HG02642 (cell line): ENCODE measurements around the gene SLC35G2.
"Not testable (repeated sequence)": the region's sequence is repeated elsewhere in the genome, so short reads cannot be mapped to it uniquely, and the experiment has no call there.

Source experiments
- ATAC-seq: cut with Tn5 transposase; IDR thresholded peaks from one replicate; pipeline ENCODE4 v1.9.1; 2021; ENCODE audit warnings: mild to moderate bottlenecking; ENCODE audit not compliant: unreplicated experiment, poor library complexity

Gene SLC35G2

DNA sequence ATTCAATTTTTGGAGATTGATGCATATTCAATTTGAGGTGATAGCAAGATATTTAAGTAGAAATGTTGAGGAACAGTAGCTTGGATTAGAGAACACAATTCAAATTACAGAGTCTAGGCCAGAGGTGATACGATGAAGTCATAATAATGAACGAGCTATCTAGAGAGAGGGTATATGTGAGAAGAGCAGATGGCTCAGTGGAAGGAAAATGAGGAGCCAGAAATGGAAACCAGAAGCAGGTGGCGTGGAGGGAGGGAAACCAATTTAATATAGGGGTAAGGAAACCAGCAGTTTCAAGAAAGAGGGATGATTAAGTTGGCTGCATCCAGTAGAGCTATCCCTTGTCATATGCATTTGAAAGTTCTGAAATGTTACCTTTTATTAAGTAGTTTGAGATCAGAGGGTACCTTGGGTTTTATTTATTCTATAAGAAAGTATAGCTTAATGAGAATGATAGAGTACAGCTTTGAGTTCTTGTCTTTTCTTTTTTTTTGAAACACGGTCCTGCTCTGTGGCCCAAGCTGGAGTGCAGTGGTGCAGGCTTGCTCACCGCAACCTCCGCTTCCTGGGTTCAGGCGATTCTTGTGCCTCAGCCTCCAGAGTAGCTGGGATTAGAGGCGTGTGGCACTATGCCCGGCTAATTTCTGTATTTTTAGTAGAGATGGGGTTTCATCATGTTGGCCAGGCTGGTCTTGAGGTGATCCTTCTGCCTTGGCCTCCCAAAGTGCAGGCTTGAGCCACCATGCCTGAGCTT lies 65.2 kb downstream of the SLC35G2 start:
- no peak for ATAC-seq

DNA sequence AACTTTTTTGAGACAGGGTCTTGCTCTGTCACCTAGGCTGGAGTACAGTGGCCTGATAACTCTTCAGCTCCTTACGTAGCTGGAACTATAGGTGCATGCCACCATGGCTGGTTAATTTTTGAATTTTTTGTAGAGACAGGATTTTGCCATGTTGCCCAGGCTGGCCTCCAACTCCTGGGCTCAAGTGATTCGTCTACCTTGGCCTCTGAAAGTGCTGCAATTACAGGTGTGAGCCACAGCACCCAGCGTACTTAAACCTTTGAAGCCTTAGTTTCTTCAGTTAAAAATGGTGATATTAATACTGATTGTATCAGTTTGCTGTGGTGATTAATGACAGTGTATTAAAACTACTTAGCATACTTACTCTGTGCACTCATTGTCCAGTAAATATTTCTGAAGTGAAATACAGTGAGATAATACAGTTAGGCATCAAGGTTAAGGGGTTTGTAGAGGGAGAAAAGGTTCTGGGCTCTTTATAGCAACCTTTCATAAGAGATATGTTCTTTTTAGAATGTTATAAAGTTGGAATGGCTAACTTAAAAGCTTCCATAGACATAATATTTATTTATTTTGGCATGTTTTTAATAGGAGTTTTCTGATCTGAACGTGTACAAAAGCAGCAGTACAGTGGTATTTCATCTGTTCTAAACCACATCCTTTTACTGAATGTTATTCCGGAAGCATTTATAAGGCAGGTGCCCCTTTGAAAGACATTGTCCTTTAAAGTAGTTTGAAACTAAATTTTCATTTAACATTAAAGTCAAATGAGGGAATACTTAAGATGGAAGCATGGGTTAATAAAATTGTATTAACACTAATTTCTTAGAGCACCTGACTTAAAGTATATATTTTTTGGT lies 66.7 kb downstream of the SLC35G2 start:
- ATAC-seq: peak; percentile 36

DNA sequence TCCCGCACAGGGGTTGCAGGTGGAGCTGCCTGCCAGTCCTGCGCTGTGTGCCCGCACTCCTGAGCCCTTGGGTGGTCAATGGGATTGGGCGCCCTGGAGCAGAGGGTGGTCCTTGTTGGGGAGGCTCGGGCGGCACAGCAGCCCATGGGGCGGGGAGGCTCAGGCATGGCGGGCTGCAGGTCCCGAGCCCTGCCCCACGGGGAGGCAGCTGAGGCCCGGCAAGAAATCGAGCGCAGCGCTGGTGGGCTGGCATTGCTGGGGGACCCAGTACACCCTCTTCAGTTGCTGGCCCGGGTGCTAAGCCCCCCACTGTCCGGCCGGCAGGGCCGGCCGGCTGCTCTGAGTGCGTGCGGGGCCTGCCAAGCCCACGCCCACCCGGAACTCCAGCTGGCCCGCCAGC lies 71.0 kb downstream of the SLC35G2 start:
- ATAC-seq: no peak

DNA sequence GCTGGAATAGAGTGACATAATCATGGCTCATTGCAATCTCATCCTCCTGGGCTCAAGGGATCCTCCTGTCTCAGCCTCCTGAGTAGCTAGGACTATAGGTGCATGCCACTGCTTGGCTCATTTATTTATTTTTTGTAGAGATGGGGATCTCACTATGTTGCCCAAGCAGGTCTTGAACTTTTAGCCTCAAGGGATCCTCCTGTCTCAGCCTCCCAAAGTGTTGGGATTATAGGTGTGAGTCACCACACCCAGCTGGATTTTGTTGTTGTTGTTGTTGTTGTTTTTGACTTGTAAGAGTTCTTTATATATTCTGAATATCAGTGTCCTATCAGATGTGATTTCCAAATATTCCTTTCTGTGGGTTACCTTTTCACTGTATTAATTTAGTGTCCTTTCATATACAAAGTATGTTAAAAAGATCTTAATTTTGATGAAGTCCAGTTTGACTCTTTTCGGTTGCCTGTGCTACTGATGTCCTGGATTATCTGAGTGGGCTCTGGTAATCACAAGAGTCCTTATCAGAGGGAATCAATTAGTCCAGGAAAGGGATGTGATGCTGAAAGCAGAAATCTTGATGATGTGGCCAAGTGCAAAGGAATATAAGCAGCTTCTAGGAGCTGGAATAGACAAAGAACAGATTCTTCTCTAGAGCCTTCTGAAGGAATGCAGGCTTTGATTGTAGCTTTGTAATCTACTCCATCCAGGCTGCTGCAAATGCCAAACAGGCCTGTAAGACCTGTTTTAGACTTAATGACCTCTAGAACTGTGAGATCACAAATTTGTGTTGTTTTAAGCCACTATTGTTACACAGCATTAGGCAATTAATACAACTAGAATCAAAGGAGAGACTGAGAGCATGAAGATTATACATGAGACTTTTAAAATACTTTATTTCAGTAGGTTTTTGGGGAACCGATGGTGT lies 73.3 kb downstream of the SLC35G2 start:
- no peak for ATAC-seq

DNA sequence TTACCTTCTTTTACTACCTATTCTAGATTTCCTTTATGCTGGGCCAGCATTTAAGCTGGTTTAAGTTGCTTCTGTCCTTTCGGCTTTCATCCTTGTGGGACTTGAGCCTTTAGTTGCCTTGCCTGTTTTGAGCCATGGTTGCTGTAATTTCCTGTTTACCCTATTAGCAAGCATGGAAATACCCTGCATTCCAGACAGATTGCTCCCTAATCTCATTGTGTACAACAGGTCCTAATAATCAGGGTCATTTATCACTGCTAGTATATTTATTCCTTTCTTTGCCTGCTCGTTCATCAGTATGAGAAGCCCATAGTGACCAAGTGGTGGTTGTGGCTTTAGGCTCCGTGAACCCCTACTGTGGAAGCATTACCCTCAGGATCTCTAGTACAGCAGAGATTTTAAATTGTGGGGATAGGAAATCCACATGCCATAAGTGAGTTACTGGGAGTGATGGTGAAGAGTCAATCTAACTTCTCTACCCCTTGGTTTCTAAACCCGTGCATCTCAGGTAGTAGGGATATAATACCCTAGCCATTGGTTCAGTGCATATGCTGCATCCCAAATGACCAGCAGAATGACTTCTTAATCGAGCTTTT lies 75.0 kb downstream of the SLC35G2 start:
- no peak for ATAC-seq

DNA sequence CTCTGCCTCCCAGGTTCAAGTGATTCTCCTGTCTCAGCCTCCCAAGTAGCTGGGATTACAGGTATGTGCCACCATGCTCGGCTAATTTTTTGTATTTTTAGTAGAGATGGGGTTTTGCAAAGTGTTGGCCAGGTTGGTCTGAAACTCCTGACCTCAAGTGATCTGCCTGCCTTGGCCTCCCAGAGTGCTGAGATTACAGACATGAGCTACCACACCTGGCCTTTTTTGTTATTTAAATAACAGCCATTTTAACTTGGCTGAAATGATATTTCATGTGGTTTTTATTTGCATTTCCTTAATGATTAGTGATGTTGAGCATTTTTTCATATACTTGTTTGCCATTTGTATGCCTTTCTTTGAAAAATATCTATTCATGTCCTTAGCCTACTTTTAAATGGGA lies 78.2 kb downstream of the SLC35G2 start:
- not testable (repeated sequence) for ATAC-seq

DNA sequence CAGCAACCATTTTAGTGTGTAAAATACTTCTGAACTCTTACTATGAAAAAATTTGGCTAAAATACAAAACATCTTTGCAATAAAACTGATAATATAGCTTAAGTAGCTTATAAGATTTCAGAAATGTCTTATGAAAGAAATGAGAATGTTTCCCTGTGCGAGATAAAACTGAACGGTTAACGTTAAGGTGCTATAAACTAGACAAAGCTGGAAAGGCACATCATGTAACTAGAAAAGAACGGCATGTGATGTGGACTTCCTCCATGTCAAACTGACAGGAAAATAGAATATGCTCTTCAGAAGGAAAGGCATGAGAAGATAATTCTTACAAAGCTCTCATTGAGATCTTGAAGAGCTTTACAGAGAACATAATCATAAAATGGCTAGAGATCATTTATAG lies 79.6 kb downstream of the SLC35G2 start:
- ATAC-seq: no peak

DNA sequence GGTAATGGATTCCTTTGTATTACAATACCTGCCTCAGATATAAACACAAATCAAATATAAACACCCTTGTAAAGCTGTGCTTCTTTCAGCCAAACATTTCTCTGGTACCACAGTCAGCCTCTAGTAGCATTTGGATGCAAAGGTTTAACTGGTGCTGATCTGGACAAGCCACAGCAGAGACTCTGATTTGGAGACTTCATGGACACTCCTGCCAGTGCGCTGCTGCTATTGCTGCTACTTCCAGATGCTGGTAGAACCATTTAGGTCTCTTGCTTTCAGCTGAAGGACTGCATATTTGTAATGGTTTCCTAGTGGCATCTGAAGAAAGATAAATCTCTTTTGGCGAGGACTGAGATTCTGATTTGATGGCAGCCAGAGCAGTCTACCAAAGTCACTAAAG lies 80.0 kb downstream of the SLC35G2 start:
- ATAC-seq: no peak

DNA sequence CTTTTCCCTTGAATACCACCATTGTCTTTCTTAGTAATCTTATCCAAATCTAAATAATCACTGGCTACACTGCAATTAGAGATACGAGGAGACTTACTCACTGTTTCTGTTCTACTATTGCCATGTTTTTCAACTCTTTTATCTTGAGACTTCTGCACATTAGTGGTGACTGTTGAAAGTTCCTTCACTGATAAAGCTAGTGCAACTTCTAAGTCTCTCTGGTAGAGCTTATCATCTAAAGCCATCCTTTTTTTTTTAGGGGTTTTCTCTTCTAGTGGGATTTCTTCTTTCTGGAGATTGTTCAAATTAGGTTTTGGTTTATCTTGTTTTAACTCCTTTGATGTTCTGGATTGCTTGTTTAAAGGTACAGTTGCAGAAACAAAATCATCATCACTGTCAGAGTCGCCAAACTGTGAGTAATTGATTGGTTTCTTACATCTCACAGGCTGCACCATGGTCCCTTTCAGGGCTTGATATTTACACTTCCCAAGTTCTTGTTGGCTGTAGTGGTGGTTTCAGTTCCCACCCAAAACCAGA lies 80.8 kb downstream of the SLC35G2 start:
- no peak for ATAC-seq

DNA sequence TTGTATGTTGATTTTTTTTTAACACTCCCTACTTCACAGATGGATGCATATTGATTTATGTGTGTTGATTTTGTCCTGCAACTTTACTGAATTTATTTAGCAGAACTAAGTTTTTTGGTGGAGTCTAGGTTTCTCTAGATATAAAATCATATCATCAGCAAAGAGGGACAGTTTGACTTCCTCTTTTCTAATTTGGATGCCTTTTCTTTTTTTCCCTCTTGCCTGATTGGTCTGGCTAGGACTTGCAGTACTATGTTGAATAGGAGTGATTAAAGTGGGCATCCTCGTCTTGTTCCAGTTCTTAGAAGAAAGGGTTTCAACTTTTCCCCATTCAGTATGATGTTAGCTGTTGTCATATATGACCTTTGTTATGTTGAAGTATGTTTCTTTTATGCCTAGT lies 81.8 kb downstream of the SLC35G2 start:
- not testable (repeated sequence) for ATAC-seq

DNA sequence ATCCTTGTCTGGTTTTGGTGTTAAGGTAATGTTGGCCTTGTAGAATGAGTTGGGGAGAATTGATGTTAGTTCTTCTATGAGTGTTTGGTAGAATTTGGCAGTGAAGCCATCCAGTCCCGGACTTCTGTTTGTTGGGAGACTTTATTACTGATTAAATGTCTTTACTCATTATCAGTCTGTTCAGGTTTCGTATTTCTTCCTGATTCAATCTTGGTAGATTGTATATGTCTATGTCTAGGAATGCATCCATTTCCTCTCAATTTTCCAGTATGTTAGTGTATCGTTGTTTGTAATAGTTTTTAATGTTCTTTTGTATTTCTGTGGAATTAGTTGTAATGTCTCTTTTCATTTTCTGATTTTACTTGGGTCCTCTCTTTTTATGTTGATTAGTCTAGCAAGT lies 82.5 kb downstream of the SLC35G2 start:
- ATAC-seq: no peak

DNA sequence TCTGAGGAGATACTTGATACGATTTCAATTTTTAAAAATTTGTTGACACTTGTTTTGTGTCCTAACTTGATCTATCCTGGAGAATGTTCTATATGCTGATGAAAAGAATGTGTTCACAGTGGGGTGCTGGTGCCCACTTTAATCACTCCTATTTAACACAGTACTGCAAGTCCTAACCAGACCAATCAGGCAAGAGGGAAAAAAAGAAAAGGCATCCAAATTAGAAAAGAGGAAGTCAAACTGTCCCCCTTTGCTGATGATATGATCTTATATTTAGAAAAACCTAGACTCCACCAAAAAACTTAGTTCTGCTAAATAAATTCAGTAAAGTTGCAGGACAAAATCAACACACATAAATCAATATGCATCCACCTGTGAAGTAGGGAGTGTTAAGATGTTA lies 83.6 kb downstream of the SLC35G2 start:
- not testable (repeated sequence) for ATAC-seq

DNA sequence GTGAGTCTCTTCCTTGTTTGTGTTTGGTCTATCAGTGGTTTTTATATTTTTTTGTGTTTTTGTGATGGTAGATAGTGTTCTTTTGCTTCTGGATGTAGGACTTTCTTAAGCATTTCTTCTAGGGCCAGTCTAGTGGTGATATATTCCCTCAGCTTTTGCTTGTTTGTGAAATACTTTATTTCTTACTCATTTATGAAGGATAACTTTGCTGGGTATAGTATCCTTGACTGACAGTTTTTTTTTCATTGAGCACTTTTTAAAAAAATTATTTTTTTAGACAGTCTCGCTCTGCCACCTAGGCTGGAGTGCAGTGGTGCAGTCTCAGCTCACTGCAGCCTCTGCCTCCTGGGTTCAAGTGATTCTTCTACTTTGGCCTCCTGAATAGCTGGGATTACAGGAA lies 85.0 kb downstream of the SLC35G2 start:
- no peak for ATAC-seq

DNA sequence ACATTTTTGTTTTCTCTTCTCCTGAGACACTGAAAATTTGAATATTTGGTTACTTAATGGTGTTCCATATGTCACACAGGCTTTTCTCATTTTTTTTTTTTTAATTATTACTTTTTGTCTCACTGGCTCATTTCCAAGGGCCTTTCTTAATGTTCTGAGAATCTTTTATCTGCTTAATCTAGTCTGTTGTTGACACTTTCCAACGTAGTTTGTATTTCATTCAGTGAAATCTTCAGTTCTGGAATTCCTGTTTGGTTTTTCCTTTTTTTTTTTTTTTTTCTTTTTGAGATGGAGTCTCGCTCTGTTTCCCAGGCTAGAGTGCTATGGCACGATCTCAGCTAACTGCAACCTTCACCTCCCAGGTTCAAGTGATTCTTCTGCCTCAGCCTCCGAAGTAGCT lies 85.8 kb downstream of the SLC35G2 start:
- ATAC-seq: no peak
